Right atrium auricular region (tissue), 2 donors: ENCODE results near the gene SP1. TPM values are rescaled to one million over a fixed set of nuclear protein-coding genes. Genes with fewer than 3 reads are reported as not detected.
"Not testable (repeated sequence)": the region's sequence is repeated elsewhere in the genome, so short reads cannot be mapped to it uniquely, and the experiment has no call there.

ENCODE experiments used
- DNase-seq: peaks from one replicate; pipeline ENCODE4 v3.0.0-alpha.2; 2019; ENCODE audit warnings: low spot score
- H3K27ac ChIP-seq, 2 donors: fragments of 200-600 bp; sonication (generic); 1 replicate in 1 of 2; 2 replicates in 1 of 2; pipeline ENCODE4 v1.5.1; 2016 to 2019
- H3K27me3 ChIP-seq, 2 donors: fragments of 200-600 bp; sonication (generic); one replicate each; pipeline versions ENCODE4 v1.5.1 to v1.6.0; 2017 to 2019
- H3K36me3 ChIP-seq: fragments of 200-600 bp; sonication (generic); one replicate; pipeline ENCODE4 v1.5.1; 2016
- H3K4me1 ChIP-seq, 2 donors: fragments of 200-600 bp; sonication (generic); one replicate each; pipeline versions ENCODE4 v1.5.1 to v1.6.0; 2017 to 2019
- H3K4me3 ChIP-seq, 2 donors: fragments of 200-600 bp; sonication (generic); 1 replicate in 1 of 2; 2 replicates in 1 of 2; pipeline ENCODE4 v1.5.1; 2017 to 2019; ENCODE audit warnings: mild to moderate bottlenecking in 1 of 2, moderate library complexity in 1 of 2
- H3K9me3 ChIP-seq, 2 donors: fragments of 200-600 bp; sonication (generic); one replicate each; pipeline ENCODE4 v1.5.1; 2019
- total RNA-seq, 2 donors: library from RNA; depleted of rRNA; stranded (reverse); fragments of >200 nt; gene quantifications; one replicate each; pipeline ENCODE4 v1.1.0, GENCODE V29; 2016
- TF ChIP-seq, protein P1 (sequence below), 2 donors: fragments of 200-600 bp; sonication (generic); IDR thresholded peaks; one replicate each; pipeline ENCODE4 v1.5.1; 2019; ENCODE audit warnings: antibody characterized with exemption in 2 of 2

The SP1 gene
- total RNA-seq, 2 donors from 2014 or later = 21.2 to 36.6 TPM

DNA sequence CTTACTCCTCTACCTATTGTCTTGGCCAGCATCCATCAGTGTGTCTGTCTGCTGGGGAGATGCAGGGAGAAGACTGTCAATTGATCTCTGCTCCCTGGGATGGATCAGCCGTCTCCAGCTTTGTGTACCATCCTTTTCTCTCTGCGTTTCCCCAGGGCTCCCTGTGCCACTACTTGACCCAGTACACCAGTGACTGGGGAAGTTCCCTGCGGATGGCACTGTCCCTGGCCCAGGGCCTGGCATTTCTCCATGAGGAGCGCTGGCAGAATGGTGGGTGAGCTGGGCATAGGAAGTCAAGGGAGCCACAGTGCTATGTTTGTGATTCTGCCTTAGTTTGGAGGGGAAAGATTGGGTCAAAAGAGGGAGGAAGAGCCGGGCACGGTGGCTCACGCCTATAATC, 48.8 kb downstream of the SP1 start:
- H3K27ac ChIP-seq = no peak overlapping the region
- no peaks in the 10 kb centered on the region for H3K9me3 ChIP-seq
- H3K27me3 ChIP-seq = no peaks in the 10 kb centered on the region
- H3K4me3 ChIP-seq = no peak overlapping the region
- H3K4me1 ChIP-seq = peaks cover 0 to 5% of the 10 kb centered on the region in 2 donors
- TF ChIP-seq, protein P1, sequence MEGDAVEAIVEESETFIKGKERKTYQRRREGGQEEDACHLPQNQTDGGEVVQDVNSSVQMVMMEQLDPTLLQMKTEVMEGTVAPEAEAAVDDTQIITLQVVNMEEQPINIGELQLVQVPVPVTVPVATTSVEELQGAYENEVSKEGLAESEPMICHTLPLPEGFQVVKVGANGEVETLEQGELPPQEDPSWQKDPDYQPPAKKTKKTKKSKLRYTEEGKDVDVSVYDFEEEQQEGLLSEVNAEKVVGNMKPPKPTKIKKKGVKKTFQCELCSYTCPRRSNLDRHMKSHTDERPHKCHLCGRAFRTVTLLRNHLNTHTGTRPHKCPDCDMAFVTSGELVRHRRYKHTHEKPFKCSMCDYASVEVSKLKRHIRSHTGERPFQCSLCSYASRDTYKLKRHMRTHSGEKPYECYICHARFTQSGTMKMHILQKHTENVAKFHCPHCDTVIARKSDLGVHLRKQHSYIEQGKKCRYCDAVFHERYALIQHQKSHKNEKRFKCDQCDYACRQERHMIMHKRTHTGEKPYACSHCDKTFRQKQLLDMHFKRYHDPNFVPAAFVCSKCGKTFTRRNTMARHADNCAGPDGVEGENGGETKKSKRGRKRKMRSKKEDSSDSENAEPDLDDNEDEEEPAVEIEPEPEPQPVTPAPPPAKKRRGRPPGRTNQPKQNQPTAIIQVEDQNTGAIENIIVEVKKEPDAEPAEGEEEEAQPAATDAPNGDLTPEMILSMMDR (IDR thresholded peaks at IDR 0.05) = no peak
- H3K36me3 ChIP-seq = no peaks in the 10 kb centered on the region
- no peak for DNase-seq

DNA sequence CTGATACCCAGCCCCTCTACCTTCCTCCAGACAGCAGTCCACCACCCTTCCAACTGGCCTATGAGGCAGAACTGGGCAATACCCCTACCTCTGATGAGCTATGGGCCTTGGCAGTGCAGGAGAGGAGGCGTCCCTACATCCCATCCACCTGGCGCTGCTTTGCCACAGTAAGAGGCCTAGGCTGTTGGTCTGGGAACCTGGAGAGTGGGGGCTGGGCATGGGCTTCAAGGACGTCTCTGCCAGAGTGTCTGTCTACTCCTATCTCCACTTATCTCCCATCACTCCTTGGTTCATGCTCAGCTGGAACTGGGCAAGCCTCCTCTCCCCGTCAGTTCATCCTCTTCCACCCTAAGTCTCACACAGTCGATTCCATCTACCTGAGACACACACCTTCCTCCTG, 50.1 kb downstream of the SP1 start:
- Histone ChIP-seq H3K9me3 (no peaks in the 10 kb centered on the region), H3K4me3 (no peak overlapping the region), H3K27ac (no peak overlapping the region), H3K27me3 (no peaks in the 10 kb centered on the region), H3K36me3 (no peaks in the 10 kb centered on the region), H3K4me1 (peaks cover 0 to 3% of the 10 kb centered on the region in 2 donors)
- no peak for DNase-seq
- TF ChIP-seq, protein P1 (IDR thresholded peaks at IDR 0.05) = no peak

- no peak overlapping the region for H3K27ac ChIP-seq
- no peaks in the 10 kb centered on the region for H3K36me3 ChIP-seq
- no peaks in the 10 kb centered on the region for H3K4me1 ChIP-seq
- H3K4me3 ChIP-seq = no peak overlapping the region
- no peak for DNase-seq
- H3K27me3 ChIP-seq = no peaks in the 10 kb centered on the region
- H3K9me3 ChIP-seq = no peaks in the 10 kb centered on the region
- TF ChIP-seq, protein P1 (IDR thresholded peaks at IDR 0.05) = no peak
These were observed 51.2 kb downstream of the SP1 start for GRCh38 chr12:53431187-53431586.

GRCh38 chr12:53435326-53435725, 55.4 kb downstream of the SP1 start:
- H3K4me3 ChIP-seq, H3K36me3 ChIP-seq, DNase-seq, H3K4me1 ChIP-seq, H3K9me3 ChIP-seq, H3K27me3 ChIP-seq, H3K27ac ChIP-seq: not testable (repeated sequence)

- peaks cover 0 to 21% of the 10 kb centered on the region in 2 donors for H3K4me1 ChIP-seq
- DNase-seq, H3K36me3 ChIP-seq, H3K4me3 ChIP-seq, H3K27me3 ChIP-seq, H3K27ac ChIP-seq, H3K9me3 ChIP-seq: not testable (repeated sequence)
These were observed 59.6 kb downstream of the SP1 start for GRCh38 chr12:53439582-53439981.

- H3K4me3 ChIP-seq = peak within 1 kb of the TSS; percentile 67 to 74
- DNase-seq = peak; percentile 99
- TF ChIP-seq, protein P1 (IDR thresholded peaks at IDR 0.05) = no peak
- H3K9me3 ChIP-seq = no peaks in the 10 kb centered on the region
- H3K36me3 ChIP-seq = peaks cover 16% of the 10 kb centered on the region
- no peaks in the 10 kb centered on the region for H3K27me3 ChIP-seq
- H3K4me1 ChIP-seq = peaks cover 0 to 21% of the 10 kb centered on the region in 2 donors
- H3K27ac ChIP-seq = peak within 1 kb of the TSS; percentile 87 to 89
These were observed 61.3 kb downstream of the SP1 start, which contains the start of gene PRR13 for GRCh38 chr12:53441040-53441833. Gene PRR13 (plus strand): TSS chr12:53441734. CDS start chr12:53442715, 981 bp downstream.

DNA sequence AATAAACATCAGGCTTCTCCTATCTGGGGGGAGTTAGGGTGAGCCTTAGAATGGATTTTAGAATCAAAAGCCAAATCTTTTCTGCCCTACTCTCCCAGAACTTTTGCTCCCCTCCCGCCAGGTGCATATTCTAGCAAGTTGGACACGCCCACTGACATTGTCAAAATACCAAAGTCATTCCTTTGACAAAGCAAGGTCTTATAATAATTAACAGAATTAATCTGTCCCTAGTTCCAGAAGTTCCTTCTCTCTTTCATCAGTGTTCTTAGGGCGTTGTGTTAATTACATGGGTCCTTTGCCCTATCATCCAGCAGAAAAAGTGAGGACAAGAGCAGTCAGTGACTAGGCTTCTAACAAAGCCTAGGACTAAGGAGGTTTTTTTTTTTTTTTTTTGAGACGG, 64.0 kb downstream of the SP1 start:
- no peaks in the 10 kb centered on the region for H3K9me3 ChIP-seq
- H3K36me3 ChIP-seq = peaks cover 16% of the 10 kb centered on the region
- H3K27ac ChIP-seq = no peak overlapping the region
- no peaks in the 10 kb centered on the region for H3K27me3 ChIP-seq
- TF ChIP-seq, protein P1 (IDR thresholded peaks at IDR 0.05) = no peak
- no peak for DNase-seq
- no peak overlapping the region for H3K4me3 ChIP-seq
- peaks cover 0 to 21% of the 10 kb centered on the region in 2 donors for H3K4me1 ChIP-seq

DNA sequence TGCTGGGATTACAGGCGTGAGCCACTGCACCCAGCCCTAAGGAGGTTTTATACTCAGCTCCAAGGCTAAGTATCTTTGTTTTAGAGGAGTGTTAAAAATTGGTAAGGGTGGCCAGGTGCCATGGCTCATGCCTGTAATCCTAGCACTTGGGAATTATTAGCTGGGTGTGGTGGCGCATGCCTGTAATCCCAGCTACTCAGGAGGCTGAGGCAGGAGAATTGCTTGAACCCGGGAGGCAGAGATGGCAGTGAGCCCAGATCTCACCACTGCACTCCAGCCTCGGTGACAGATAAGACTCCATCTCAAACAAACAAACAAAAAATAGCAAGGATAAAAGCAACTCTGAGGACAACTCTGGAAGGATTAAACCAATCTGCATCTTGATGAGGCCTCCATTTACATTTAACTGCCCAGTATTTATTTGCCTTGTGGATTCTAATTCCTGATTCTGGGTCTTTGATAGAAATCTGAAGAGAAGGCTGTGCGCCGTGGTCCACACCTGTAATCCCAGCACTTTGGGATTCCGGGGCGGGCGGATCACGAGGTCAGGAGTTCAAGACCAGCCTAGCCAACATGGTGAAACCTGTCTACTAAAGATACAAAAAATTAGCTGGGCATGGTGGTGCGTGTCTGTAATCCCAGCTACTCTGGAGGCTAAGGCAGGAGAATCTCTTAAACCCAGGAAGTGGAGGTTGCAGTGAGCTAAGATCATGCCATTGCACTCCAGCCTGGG, 64.8 kb downstream of the SP1 start:
- peaks cover 0 to 21% of the 10 kb centered on the region in 2 donors for H3K4me1 ChIP-seq
- not testable (repeated sequence) for H3K27me3 ChIP-seq, DNase-seq, H3K4me3 ChIP-seq, H3K9me3 ChIP-seq, H3K27ac ChIP-seq
- peaks cover 16% of the 10 kb centered on the region for H3K36me3 ChIP-seq
